ENCODE data around the gene CCDC160.
"Not testable (repeated sequence)": the region's sequence is repeated elsewhere in the genome, so short reads cannot be mapped to it uniquely, and the experiment has no call there.

Gene CCDC160

GRCh38 chrX:134236626-134237614 is at the start of gene CCDC160:
Gene CCDC160, plus strand, starts transcription at chrX:134237182. Its CDS starts 7,619 bp downstream, at chrX:134244801.
- H3K27ac ChIP-seq (ENCODE audit: low read depth, low read length): no peak within 1 kb of the TSS
- no peaks in the 10 kb centered on the region for H3K27me3 ChIP-seq (ENCODE audit: insufficient read depth, low read length)
- H2AFZ ChIP-seq (ENCODE audit: low read length, unreplicated experiment): peak within 1 kb of the TSS; percentile 38
- H3K36me3 ChIP-seq (ENCODE audit: insufficient read depth, low read length): no peaks in the 10 kb centered on the region
- H3K4me3 ChIP-seq (ENCODE audit: low read depth, low read length): peak within 1 kb of the TSS; percentile 78
- H3K4me1 ChIP-seq (ENCODE audit: control insufficient read depth, insufficient read depth, low read length, unreplicated experiment): no peaks in the 10 kb centered on the region
- H3K79me2 ChIP-seq (ENCODE audit: control insufficient read depth, insufficient read depth, low read length, unreplicated experiment): no peaks in the 10 kb centered on the region

- Histone ChIP-seq H2AFZ (ENCODE audit: low read length, unreplicated experiment) (no peak overlapping the region), H3K27me3 (ENCODE audit: insufficient read depth, low read length) (peaks cover 35% of the 10 kb centered on the region), H3K4me3 (ENCODE audit: low read depth, low read length) (no peak overlapping the region), H3K27ac (ENCODE audit: low read depth, low read length) (no peak overlapping the region), H3K36me3 (ENCODE audit: insufficient read depth, low read length) (no peaks in the 10 kb centered on the region), H3K79me2 (ENCODE audit: control insufficient read depth, insufficient read depth, low read length, unreplicated experiment) (no peaks in the 10 kb centered on the region), H3K4me1 (ENCODE audit: control insufficient read depth, insufficient read depth, low read length, unreplicated experiment) (no peaks in the 10 kb centered on the region)
These were observed 45.7 kb upstream of the CCDC160 start for GRCh38 chrX:134191281-134191680.

- H3K27me3 ChIP-seq (ENCODE audit: insufficient read depth, low read length): 0 out of 2 replicates have a peak, but pooled peaks cover 13% of the 10 kb centered on the region
These were observed 42.1 kb upstream of the CCDC160 start for GRCh38 chrX:134194915-134195314.

GRCh38 chrX:134202561-134202960 is 34.4 kb upstream of the CCDC160 start:
- no peak overlapping the region for H3K4me3 ChIP-seq (ENCODE audit: low read depth, low read length)

More at GRCh38 chrX:134194915-134195314, 42.1 kb upstream of the CCDC160 start:
- no peak overlapping the region for H3K27ac ChIP-seq (ENCODE audit: low read depth, low read length)
- H3K36me3 ChIP-seq (ENCODE audit: insufficient read depth, low read length): no peaks in the 10 kb centered on the region
- H3K4me3 ChIP-seq (ENCODE audit: low read depth, low read length): no peak overlapping the region
- no peaks in the 10 kb centered on the region for H3K4me1 ChIP-seq (ENCODE audit: control insufficient read depth, insufficient read depth, low read length, unreplicated experiment)
- H2AFZ ChIP-seq (ENCODE audit: low read length, unreplicated experiment): no peak overlapping the region
- no peaks in the 10 kb centered on the region for H3K79me2 ChIP-seq (ENCODE audit: control insufficient read depth, insufficient read depth, low read length, unreplicated experiment)

GRCh38 chrX:134206221-134206620 is 30.8 kb upstream of the CCDC160 start:
- H3K4me1 ChIP-seq (ENCODE audit: control insufficient read depth, insufficient read depth, low read length, unreplicated experiment): no peaks in the 10 kb centered on the region
- H3K36me3 ChIP-seq (ENCODE audit: insufficient read depth, low read length): no peaks in the 10 kb centered on the region
- no peak overlapping the region for H3K4me3 ChIP-seq (ENCODE audit: low read depth, low read length)
- H2AFZ ChIP-seq (ENCODE audit: low read length, unreplicated experiment): no peak overlapping the region
- no peaks in the 10 kb centered on the region for H3K27me3 ChIP-seq (ENCODE audit: insufficient read depth, low read length)
- H3K79me2 ChIP-seq (ENCODE audit: control insufficient read depth, insufficient read depth, low read length, unreplicated experiment): no peaks in the 10 kb centered on the region
- H3K27ac ChIP-seq (ENCODE audit: low read depth, low read length): no peak overlapping the region

More at GRCh38 chrX:134202561-134202960, 34.4 kb upstream of the CCDC160 start:
- no peak overlapping the region for H2AFZ ChIP-seq (ENCODE audit: low read length, unreplicated experiment)
- H3K36me3 ChIP-seq (ENCODE audit: insufficient read depth, low read length): no peaks in the 10 kb centered on the region
- no peak overlapping the region for H3K27ac ChIP-seq (ENCODE audit: low read depth, low read length)
- H3K4me1 ChIP-seq (ENCODE audit: control insufficient read depth, insufficient read depth, low read length, unreplicated experiment): no peaks in the 10 kb centered on the region
- no peaks in the 10 kb centered on the region for H3K79me2 ChIP-seq (ENCODE audit: control insufficient read depth, insufficient read depth, low read length, unreplicated experiment)
- no peaks in the 10 kb centered on the region for H3K27me3 ChIP-seq (ENCODE audit: insufficient read depth, low read length)

- H2AFZ ChIP-seq (ENCODE audit: low read length, unreplicated experiment): no peak overlapping the region
- H3K36me3 ChIP-seq (ENCODE audit: insufficient read depth, low read length): no peaks in the 10 kb centered on the region
- no peak overlapping the region for H3K4me3 ChIP-seq (ENCODE audit: low read depth, low read length)
- no peaks in the 10 kb centered on the region for H3K79me2 ChIP-seq (ENCODE audit: control insufficient read depth, insufficient read depth, low read length, unreplicated experiment)
- no peaks in the 10 kb centered on the region for H3K4me1 ChIP-seq (ENCODE audit: control insufficient read depth, insufficient read depth, low read length, unreplicated experiment)
- H3K27ac ChIP-seq (ENCODE audit: low read depth, low read length): no peak overlapping the region
- H3K27me3 ChIP-seq (ENCODE audit: insufficient read depth, low read length): no peaks in the 10 kb centered on the region
These were observed 26.5 kb upstream of the CCDC160 start for GRCh38 chrX:134210465-134210864.

GRCh38 chrX:134235236-134235635 is 1.7 kb upstream of the CCDC160 start:
- no peaks in the 10 kb centered on the region for H3K36me3 ChIP-seq (ENCODE audit: insufficient read depth, low read length)
- H3K27ac ChIP-seq (ENCODE audit: low read depth, low read length): no peak overlapping the region
- no peaks in the 10 kb centered on the region for H3K79me2 ChIP-seq (ENCODE audit: control insufficient read depth, insufficient read depth, low read length, unreplicated experiment)
- no peaks in the 10 kb centered on the region for H3K27me3 ChIP-seq (ENCODE audit: insufficient read depth, low read length)
- no peak overlapping the region for H3K4me3 ChIP-seq (ENCODE audit: low read depth, low read length)
- H2AFZ ChIP-seq (ENCODE audit: low read length, unreplicated experiment): no peak overlapping the region
- H3K4me1 ChIP-seq (ENCODE audit: control insufficient read depth, insufficient read depth, low read length, unreplicated experiment): no peaks in the 10 kb centered on the region

GRCh38 chrX:134238144-134238543 is 1.2 kb downstream of the CCDC160 start:
- not testable (repeated sequence) for H3K4me1 ChIP-seq (ENCODE audit: control insufficient read depth, insufficient read depth, low read length, unreplicated experiment); H3K36me3 ChIP-seq (ENCODE audit: insufficient read depth, low read length); H2AFZ ChIP-seq (ENCODE audit: low read length, unreplicated experiment); H3K79me2 ChIP-seq (ENCODE audit: control insufficient read depth, insufficient read depth, low read length, unreplicated experiment); H3K27me3 ChIP-seq (ENCODE audit: insufficient read depth, low read length); H3K4me3 ChIP-seq (ENCODE audit: low read depth, low read length); H3K27ac ChIP-seq (ENCODE audit: low read depth, low read length)

GRCh38 chrX:134239016-134239415 is 2.0 kb downstream of the CCDC160 start:
- no peaks in the 10 kb centered on the region for H3K36me3 ChIP-seq (ENCODE audit: insufficient read depth, low read length)
- no peak overlapping the region for H3K4me3 ChIP-seq (ENCODE audit: low read depth, low read length)
- H3K27me3 ChIP-seq (ENCODE audit: insufficient read depth, low read length): no peaks in the 10 kb centered on the region
- H3K79me2 ChIP-seq (ENCODE audit: control insufficient read depth, insufficient read depth, low read length, unreplicated experiment): no peaks in the 10 kb centered on the region
- no peak overlapping the region for H3K27ac ChIP-seq (ENCODE audit: low read depth, low read length)
- peaks cover 5% of the 10 kb centered on the region for H3K4me1 ChIP-seq (ENCODE audit: control insufficient read depth, insufficient read depth, low read length, unreplicated experiment)
- H2AFZ ChIP-seq (ENCODE audit: low read length, unreplicated experiment): no peak overlapping the region

GRCh38 chrX:134240209-134240608 is 3.2 kb downstream of the CCDC160 start:
- Histone ChIP-seq H3K79me2 (ENCODE audit: control insufficient read depth, insufficient read depth, low read length, unreplicated experiment) (no peaks in the 10 kb centered on the region), H2AFZ (ENCODE audit: low read length, unreplicated experiment) (no peak overlapping the region), H3K27me3 (ENCODE audit: insufficient read depth, low read length) (no peaks in the 10 kb centered on the region), H3K4me3 (ENCODE audit: low read depth, low read length) (no peak overlapping the region), H3K27ac (ENCODE audit: low read depth, low read length) (no peak overlapping the region), H3K4me1 (ENCODE audit: control insufficient read depth, insufficient read depth, low read length, unreplicated experiment) (peaks cover 11% of the 10 kb centered on the region), H3K36me3 (ENCODE audit: insufficient read depth, low read length) (no peaks in the 10 kb centered on the region)

Measured in ACC112 (cell line).